ENCODE data around the gene HINT3. TPM values are rescaled to one million over a fixed set of nuclear protein-coding genes. Genes with fewer than 3 reads are reported as not detected.

The HINT3 gene
- total and polyA plus RNA-seq, 11 donors: 8.1 to 40.0 (median 33.8) TPM

DNA sequence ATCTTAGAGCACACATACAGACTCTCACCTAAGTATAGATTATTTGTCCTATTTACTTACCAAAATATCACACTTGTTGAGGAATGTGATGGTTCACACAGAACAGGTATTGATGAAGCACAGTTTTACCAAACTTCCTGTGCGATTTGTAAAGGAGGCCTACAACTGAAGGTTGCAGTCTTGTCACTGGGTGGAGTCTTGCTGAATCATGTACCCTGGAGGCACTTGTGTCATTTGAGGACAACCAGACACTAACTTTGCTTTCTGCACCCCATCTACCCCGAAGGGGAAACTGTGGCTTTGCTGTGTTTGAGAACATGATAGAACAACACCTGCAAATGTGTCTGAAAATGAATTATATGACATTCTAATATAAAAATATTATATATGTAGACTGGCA is 32.4 kb upstream of the HINT3 start:
- Histone ChIP-seq H3K9me3 (no peaks in the 10 kb centered on the region), H3K4me1 (peaks cover 0 to 72% (median 7%) of the 10 kb centered on the region in 12 donors), H3K36me3 (peaks cover 0 to 83% (median 71%) of the 10 kb centered on the region in 9 donors), H3K4me3 (no peak overlapping the region), H3K27me3 (no peaks in the 10 kb centered on the region), H3K27ac (peak overlapping the region in 1 of 12 donors; percentile 40)
- no peak for ATAC-seq
- no peak for TF ChIP-seq POLR2A (IDR thresholded peaks at IDR 0.05)
- TF ChIP-seq, protein P1, sequence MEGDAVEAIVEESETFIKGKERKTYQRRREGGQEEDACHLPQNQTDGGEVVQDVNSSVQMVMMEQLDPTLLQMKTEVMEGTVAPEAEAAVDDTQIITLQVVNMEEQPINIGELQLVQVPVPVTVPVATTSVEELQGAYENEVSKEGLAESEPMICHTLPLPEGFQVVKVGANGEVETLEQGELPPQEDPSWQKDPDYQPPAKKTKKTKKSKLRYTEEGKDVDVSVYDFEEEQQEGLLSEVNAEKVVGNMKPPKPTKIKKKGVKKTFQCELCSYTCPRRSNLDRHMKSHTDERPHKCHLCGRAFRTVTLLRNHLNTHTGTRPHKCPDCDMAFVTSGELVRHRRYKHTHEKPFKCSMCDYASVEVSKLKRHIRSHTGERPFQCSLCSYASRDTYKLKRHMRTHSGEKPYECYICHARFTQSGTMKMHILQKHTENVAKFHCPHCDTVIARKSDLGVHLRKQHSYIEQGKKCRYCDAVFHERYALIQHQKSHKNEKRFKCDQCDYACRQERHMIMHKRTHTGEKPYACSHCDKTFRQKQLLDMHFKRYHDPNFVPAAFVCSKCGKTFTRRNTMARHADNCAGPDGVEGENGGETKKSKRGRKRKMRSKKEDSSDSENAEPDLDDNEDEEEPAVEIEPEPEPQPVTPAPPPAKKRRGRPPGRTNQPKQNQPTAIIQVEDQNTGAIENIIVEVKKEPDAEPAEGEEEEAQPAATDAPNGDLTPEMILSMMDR (IDR thresholded peaks at IDR 0.05): no peak
- no peak for DNase-seq
- 56 to 69% (median 66%) methylated on average over 2 of the region's 2 CpGs for WGBS, 4 donors
- intact Hi-C loops (cut with DNase I): loop anchor here in 2 of 10 donors (5.0 kb wide), 1 partner anchor 33 kb away; the partner anchor contains the start of gene HINT3 (in 2 of the 2)

GRCh38 chr6:125924697-125925358 is 31.7 kb upstream of the HINT3 start:
- no peak overlapping the region for H3K4me3 ChIP-seq
- intact Hi-C loops (cut with DNase I): loop anchor here in 2 of 10 donors (5.0 kb wide), 1 partner anchor 32 kb away; the partner anchor contains the start of gene HINT3 (in 2 of the 2)
- H3K36me3 ChIP-seq: peaks cover 0 to 90% (median 78%) of the 10 kb centered on the region in 9 donors
- DNase-seq: no peak
- H3K4me1 ChIP-seq: peaks cover 0 to 65% (median under 1%) of the 10 kb centered on the region in 12 donors
- no peaks in the 10 kb centered on the region for H3K27me3 ChIP-seq
- H3K27ac ChIP-seq: peak overlapping the region in 3 of 12 donors; percentile 14 to 40 (median 17)
- TF ChIP-seq POLR2A (IDR thresholded peaks at IDR 0.05): no peak
- TF ChIP-seq, protein P1 (IDR thresholded peaks at IDR 0.05): no peak
- ATAC-seq: peak in 2 of 4 donors; percentile 41 to 56
- no peaks in the 10 kb centered on the region for H3K9me3 ChIP-seq
- 94 to 100% (median 98%) methylated on average over 2 of the region's 2 CpGs for WGBS, 4 donors

DNA sequence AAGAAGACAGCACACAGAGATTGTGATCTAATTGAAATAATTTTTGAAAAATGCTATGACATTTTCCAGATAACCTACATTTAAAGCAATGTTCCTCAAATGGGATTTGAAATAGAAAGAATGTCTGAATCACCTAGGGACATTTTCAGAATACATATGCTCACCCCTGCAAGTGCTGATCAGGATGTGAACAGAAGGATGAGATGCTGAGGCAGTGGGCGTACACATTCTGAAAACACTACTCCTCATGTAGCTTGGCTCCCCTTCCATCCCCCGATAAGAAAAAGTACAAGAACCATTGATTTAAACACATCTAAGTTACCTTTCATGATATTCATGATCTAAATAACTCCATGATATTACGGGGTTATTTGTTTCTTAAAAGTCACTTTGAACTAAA is 29.9 kb upstream of the HINT3 start:
- no peak overlapping the region for H3K4me3 ChIP-seq
- H3K27ac ChIP-seq: no peak overlapping the region
- intact Hi-C loops (cut with DNase I): no loop called here
- no peaks in the 10 kb centered on the region for H3K27me3 ChIP-seq
- ATAC-seq (no peak), DNase-seq (no peak)
- H3K36me3 ChIP-seq: peaks cover 0 to 90% (median 81%) of the 10 kb centered on the region in 9 donors
- TF ChIP-seq, protein P1 (IDR thresholded peaks at IDR 0.05): no peak
- no peak for TF ChIP-seq POLR2A (IDR thresholded peaks at IDR 0.05)
- H3K4me1 ChIP-seq: peaks cover 0 to 48% (median 0%) of the 10 kb centered on the region in 12 donors
- H3K9me3 ChIP-seq: no peaks in the 10 kb centered on the region
- WGBS, 4 donors: 94 to 97% (median 97%) methylated on average over 3 of the region's 3 CpGs

DNA sequence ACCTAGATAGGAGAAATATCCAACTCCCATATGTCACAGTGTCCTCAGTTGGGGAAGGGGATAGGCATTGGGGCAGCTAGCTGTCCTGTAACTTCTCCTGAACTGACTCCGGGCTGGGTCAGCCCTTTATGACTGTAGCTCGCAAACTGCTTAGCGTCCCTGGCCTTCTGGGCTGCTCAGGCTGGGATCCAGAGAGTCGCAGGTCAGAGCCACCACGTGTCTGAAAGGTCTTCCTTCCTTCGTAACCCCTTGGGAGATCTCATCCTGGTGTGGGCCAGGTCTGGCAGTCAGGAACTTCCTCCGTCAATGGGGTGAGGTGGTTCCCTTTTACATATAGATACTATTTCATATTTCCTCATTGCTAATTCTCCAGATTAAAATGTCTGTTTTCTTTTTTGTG is 28.8 kb upstream of the HINT3 start:
- TF ChIP-seq, protein P1 (IDR thresholded peaks at IDR 0.05): no peak
- TF ChIP-seq POLR2A (IDR thresholded peaks at IDR 0.05): no peak

More for the DNA sequence above, 28.8 kb upstream of the HINT3 start:
- H3K27ac ChIP-seq: peak overlapping the region in 1 of 12 donors; percentile 16
- intact Hi-C loops (cut with DNase I): no loop called here
- no peaks in the 10 kb centered on the region for H3K9me3 ChIP-seq
- ATAC-seq: peak in 1 of 4 donors; percentile 64
- H3K27me3 ChIP-seq: no peaks in the 10 kb centered on the region
- H3K4me3 ChIP-seq: no peak overlapping the region
- peaks cover 0 to 79% (median 71%) of the 10 kb centered on the region in 9 donors for H3K36me3 ChIP-seq
- DNase-seq: no peak
- H3K4me1 ChIP-seq: peaks cover 0 to 43% (median 0%) of the 10 kb centered on the region in 12 donors
- 59 to 66% (median 64%) methylated on average over 7 of the region's 7 CpGs for WGBS, 4 donors

All from heart left ventricle (tissue), 16 donors.